ENCODE measurements around the gene ADGRF1.
"Not testable (repeated sequence)": the region's sequence is repeated elsewhere in the genome, so short reads cannot be mapped to it uniquely, and the experiment has no call there.

The ADGRF1 gene

DNA sequence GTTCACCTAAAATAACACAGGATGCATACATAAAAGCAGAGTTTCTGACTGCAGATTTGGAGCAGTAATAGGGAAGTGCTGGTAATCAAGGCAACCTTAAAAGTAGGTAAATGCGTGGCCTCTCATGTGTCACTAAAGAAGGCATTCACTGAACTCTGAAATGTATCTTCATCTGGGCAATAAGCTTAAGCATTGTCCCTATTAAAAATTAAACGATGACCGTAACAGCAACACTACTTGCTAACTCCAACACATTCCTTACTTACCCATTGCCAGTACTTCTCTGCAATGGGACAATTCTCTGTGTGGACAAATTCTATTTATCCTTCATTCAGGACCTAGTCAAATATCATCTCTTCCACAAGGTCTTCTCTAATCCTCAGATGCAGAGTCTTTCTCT is 19.9 kb downstream of the ADGRF1 start:
- no peak for DNase-seq (ENCODE audit: low spot score)

DNA sequence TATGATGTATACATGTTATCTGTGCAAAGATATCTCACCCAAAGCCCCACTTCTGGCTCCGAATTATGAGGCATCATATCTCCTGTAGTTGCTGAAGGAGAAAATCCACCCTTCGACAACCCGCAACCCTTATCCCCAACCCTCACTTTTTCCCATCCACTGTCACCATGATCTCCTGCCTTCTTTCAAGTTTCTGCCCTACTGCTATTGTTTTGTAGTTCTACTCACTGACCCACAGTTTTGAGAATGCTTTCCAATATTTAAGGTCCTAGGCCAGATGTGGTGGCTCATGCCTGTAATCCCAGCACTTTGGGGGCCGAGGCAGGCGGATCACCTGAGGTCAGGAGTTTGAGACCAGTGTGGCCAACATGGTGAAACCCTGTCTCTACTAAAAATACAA is 22.2 kb downstream of the ADGRF1 start:
- DNase-seq (ENCODE audit: low spot score): no peak

- DNase-seq (ENCODE audit: low spot score): no peak
These were observed 25.2 kb downstream of the ADGRF1 start for GRCh38 chr6:47016909-47017308.

GRCh38 chr6:47016261-47016660 is 25.9 kb downstream of the ADGRF1 start:
- no peak for DNase-seq (ENCODE audit: low spot score)

- no peak for DNase-seq (ENCODE audit: low spot score)
These were observed 27.7 kb downstream of the ADGRF1 start for GRCh38 chr6:47014401-47014800.

GRCh38 chr6:47009583-47009982 is 32.5 kb downstream of the ADGRF1 start:
- DNase-seq (ENCODE audit: low spot score): no peak

DNA sequence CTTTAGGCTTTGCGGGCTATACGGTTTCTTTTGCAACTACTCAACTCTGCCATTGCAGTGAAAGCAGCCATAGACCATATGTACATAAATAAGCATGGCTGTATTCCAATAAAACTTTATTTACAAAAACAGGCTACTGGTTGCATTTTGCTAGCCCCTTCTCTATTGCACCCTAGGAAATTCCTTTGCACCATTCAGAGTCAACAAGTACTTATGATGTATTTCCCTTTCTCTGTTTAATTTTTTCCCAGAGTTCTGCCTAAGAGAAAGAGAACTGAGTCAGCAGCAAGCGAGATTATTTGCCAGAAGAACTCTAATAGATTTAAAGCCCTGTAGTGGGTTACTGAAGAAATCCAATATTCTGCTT is 33.8 kb downstream of the ADGRF1 start:
- no peak for DNase-seq (ENCODE audit: low spot score)

DNA sequence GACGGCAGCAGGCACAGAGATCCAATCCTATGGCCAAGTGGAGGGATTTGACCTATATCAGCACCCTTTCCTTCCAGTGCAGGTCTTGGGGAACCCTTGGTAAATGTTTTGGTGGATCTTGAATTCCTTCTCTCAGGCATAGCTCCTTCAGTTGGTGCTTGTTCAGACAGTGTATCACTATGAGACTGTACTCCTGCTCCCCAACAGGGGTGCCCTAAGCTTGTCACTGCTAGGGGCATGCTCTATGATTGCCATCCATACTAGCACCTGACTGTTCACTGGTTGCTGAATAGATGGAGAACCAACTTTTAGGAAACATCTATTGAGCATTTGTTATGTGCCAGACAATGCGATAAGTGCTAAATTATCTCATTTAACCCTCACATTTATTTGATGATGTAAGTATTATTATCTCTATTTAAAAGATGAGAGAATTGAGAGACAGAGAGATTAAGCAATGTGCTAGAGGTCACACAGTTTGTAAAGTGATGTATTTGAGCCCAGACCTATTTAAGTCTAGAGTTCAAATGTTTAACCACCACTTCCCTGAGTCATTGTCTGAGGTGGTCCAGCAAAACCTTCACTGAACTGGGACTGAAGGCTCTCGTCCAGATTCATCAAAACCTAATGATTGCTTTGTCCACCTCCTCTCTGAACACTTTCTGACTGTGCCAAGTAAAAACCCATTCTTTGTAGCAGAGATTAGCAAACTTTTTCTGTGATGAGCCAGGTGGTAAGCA is 34.3 kb downstream of the ADGRF1 start:
- DNase-seq (ENCODE audit: low spot score): no peak

- no peak for DNase-seq (ENCODE audit: low spot score)
These were observed 36.6 kb downstream of the ADGRF1 start for GRCh38 chr6:47005486-47005885.

DNA sequence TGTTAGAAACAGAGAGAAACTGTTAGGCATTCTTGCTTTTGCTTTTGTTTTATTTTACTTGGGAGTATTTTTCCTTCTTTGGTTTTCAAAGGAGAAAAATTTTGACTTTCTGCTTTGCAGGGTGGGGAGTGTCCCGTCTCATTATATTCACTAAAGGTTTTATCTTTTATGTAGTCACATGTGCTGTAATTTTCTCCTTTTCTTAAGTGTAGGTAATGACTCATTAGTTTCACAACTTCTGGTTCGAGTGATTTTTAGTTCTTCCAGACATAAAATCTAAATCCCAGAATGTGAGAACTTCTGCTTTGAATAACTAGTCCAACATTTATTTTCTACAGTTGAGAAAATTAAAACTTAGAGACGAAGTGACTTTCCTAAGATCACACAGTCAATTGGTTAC is 37.7 kb downstream of the ADGRF1 start:
- DNase-seq (ENCODE audit: low spot score): no peak

- DNase-seq (ENCODE audit: low spot score): no peak
These were observed 41.3 kb downstream of the ADGRF1 start for GRCh38 chr6:47000842-47001241.

- DNase-seq (ENCODE audit: low spot score): no peak
These were observed 43.6 kb downstream of the ADGRF1 start for GRCh38 chr6:46998436-46999017.

GRCh38 chr6:46997646-46998045 is 44.5 kb downstream of the ADGRF1 start:
- DNase-seq (ENCODE audit: low spot score): no peak

DNA sequence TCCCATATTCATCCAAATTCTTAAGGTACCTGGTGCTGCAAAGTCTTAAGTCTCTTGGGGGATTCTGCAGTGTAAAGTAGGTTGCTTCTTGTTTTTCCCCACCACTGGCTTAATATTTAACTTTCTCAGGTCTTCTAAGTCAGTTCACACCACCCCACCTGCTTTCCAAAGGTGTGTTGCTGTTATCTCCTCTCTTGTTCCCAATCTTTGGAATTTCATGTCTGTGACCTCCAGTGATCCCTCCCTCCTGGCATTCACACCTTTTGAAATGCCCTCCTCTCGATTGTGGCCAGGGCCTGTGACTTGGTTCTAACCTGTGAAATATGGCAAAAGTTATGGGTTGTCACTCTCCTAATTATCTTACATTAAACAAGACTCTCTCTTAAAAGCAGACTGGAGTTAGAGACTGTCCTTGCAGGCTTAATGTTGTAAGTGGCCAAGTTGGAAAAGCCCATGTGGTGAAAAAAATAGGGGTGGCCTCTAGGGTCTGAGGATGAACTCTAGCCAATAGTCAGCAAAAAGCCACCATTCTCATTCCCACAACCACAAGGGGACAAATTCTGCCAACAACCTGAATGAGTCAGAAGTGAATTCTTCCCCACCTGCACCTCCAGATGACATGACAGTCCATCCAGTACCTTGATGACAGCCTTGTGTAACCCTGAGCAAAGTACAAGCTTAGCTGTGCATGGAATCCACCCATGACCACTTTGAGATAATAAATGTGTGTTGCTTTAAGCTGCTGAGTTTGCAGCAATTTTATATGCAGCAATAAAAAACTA is 45.1 kb downstream of the ADGRF1 start:
- DNase-seq (ENCODE audit: low spot score): no peak

- DNase-seq (ENCODE audit: low spot score): no peak
These were observed 47.2 kb downstream of the ADGRF1 start for GRCh38 chr6:46994933-46995332.

DNA sequence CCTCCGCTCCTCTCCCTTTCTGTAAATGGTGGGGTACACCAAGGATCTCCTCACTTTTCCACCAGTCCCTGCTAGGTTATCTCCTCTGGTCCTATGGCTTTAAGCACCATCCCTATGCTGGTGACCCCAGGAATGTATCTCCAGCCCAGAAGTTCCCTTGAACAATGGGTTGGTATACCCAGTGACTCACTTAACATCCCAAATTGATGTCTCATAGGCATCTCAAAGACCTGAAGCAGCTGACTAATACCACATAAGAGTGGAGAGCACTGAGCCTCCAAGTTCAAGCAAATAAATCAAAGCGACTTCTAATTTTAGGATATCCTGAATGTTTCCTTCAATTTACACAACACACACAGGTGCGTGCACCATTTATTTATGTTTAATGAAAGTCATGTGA is 48.3 kb downstream of the ADGRF1 start:
- no peak for DNase-seq (ENCODE audit: low spot score)

DNA sequence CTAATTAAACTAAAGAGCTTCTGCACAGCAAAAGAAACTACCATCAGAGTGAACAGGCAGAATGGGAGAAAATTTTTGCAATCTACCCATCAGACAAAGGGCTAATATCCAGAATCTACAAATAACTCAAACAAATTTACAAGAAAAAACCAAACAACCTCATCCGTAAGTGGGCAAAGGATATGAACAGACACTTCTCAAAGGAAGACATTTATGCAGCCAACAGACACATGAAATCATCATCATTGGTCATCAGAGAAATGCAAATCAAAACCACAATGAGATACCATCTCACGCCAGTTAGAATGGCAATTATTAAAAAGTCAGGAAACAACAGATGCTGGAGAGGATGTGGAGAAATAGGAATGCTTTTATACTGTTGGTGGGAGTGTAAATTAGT is 49.7 kb downstream of the ADGRF1 start:
- not testable (repeated sequence) for DNase-seq (ENCODE audit: low spot score)

DNA sequence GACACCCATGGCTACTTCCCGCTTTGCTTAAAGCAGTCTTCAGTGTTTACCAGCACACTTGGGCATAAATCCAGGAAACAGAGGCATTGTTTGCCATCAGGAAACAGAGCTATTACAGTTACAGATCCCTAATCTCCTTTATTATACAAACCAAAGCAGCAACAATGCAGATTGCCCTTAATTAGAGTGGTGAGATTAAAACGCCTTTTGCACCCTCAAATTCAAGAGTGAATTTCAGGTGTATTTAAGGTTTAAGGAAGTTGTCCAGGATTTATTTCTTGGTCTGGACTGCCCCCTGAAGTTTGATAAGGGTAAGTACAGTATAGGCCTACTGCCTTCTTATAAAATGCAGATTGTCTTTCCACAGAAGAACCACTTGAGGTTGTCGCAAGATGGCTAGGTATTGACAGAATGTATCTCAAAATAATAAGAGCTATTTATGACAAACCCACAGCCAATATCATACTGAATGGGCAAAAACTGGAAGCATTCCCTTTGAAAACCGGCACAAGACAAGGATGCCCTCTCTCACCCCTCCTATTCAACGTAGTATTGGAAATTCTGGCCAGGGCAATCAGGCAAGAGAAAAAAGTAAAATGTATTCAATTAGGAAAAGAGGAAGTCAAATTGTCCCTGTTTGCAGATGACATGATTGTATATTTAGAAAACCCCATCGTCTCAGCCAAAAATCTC is 51.2 kb downstream of the ADGRF1 start:
- DNase-seq (ENCODE audit: low spot score): not testable (repeated sequence)

GRCh38 chr6:46990031-46990644 is 52.0 kb downstream of the ADGRF1 start:
- DNase-seq (ENCODE audit: low spot score): no peak

DNA sequence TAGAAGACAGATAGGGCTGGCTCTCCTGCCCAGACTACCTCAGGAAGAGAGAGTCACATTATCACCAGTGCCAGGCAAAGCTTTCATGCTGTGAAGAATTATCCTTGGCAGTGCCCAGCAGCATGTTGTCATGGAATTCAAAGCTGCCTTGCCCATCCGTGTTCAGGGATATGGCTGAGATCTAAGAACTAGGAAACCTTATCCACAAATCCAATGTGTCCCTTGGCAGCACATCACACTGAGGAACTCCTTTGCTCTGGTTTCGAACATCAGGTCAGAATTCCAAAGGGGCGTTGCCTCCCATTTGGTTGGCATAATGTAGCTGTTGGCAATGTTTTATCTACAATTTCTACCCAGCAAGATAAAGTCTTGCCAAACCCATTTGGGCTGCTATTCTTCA is 52.7 kb downstream of the ADGRF1 start:
- no peak for DNase-seq (ENCODE audit: low spot score)

DNA sequence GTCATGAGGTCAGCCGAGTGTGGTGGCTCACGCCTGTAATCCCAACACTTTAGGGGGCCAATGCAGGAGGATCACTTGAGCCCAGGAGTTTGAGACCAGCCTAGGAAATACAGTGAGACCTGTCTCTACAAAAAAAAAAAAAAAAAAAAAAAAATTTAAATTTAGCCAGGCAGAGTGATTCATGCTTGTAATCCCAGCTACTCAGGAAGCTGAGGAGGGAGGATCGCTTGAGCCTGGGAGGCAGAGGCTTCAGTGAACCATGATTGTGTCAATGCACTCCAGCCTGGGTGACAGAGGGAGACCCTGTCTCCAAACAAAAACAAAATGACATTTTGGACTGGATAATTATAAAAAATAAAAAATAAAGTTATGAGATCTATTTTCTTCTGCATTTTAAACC is 56.2 kb downstream of the ADGRF1 start:
- DNase-seq (ENCODE audit: low spot score): no peak

GRCh38 chr6:46983007-46983411 is 59.1 kb downstream of the ADGRF1 start:
- no peak for DNase-seq (ENCODE audit: low spot score)
